Colonic mucosa (tissue), 4 donors: ENCODE results near the gene GTF2H2C. TPM values are rescaled to one million over a fixed set of nuclear protein-coding genes. Genes with fewer than 3 reads are reported as not detected.
A peak's percentile ranks its signal among the peaks of the same experiment; 100 is the strongest.

Source experiments
- DNase-seq: peaks from one replicate; pipeline ENCODE4 v3.0.0-alpha.2; 2020
- H3K27ac ChIP-seq: fragments of 200-600 bp; one replicate; pipeline ENCODE4 v1.8.0; 2021
- H3K27me3 ChIP-seq: fragments of 200-600 bp; one replicate; pipeline ENCODE4 v1.8.0; 2021
- H3K36me3 ChIP-seq: fragments of 200-600 bp; one replicate; pipeline ENCODE4 v1.8.0; 2021
- H3K4me1 ChIP-seq: fragments of 200-600 bp; one replicate; pipeline ENCODE4 v1.8.0; 2021; ENCODE audit warnings: mild to moderate bottlenecking
- H3K4me3 ChIP-seq: fragments of 200-600 bp; one replicate; pipeline ENCODE4 v1.8.0; 2021
- H3K9ac ChIP-seq, 2 donors: one replicate each; pipeline ENCODE4 v1.7.0; 2013; ENCODE audit warnings: control low read depth in 2 of 2, low read depth in 2 of 2, low read length in 2 of 2
- H3K9me3 ChIP-seq: fragments of 200-600 bp; one replicate; pipeline ENCODE4 v1.8.0; 2021
- intact Hi-C: fragments of 100-400 bp; cut with DNase I; formaldehyde crosslinking; loops from one replicate; pipeline ENCODE4 v1.14.1; 2022
- total RNA-seq, 2 donors: library from RNA; stranded (reverse); fragmentation: NEBNext Ultra II Directional in 1 of 2; extraction: Animal tissue kit (Norgen Biotek cat#: 25700) in 1 of 2; gene quantifications; one replicate each; pipeline ENCODE4 v1.2.1, GENCODE V29; 2021
- TF ChIP-seq, protein P1 (sequence below): fragments of 200-600 bp; IDR thresholded peaks from one replicate; pipeline ENCODE4 v1.8.0; 2022; ENCODE audit warnings: antibody characterized with exemption, mild to moderate bottlenecking
- donor health status: healthy.
- donor health status: DM: no; HTN: no; CAD: no.
- donor health status: DM: no; HTN: no; CAD: no.

The GTF2H2C gene
- total RNA-seq, 2 donors from 2014 or later = 16.0 to 20.2 TPM

DNA sequence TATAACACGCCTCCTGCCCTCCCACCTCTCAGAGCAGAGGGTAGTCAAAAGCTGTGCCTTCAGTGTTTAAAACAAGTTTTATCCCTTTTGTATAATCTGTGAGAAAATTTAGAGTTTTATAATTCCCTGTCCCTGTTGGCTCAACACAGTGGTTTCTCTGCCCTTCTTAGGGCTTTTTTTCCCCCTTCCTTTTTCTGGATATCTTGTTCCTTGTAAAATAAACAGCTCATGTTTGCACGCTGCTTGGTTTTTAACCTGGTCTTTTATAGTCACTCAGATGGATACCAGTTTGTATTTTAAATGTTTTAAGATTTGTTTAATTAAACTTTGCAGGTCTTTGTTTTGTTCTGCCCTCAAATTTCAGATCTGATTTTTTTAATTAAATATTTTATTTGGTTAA, 40.7 kb upstream of the GTF2H2C start:
- Histone ChIP-seq H3K4me3 (no peak overlapping the region), H3K4me1 (no peaks in the 10 kb centered on the region), H3K27me3 (no peaks in the 10 kb centered on the region), H3K9ac (no peak overlapping the region), H3K36me3 (no peaks in the 10 kb centered on the region), H3K27ac (peak overlapping the region; percentile 84), H3K9me3 (no peaks in the 10 kb centered on the region)
- no peak for DNase-seq
- intact Hi-C loops = no loop called here
- TF ChIP-seq, protein P1, sequence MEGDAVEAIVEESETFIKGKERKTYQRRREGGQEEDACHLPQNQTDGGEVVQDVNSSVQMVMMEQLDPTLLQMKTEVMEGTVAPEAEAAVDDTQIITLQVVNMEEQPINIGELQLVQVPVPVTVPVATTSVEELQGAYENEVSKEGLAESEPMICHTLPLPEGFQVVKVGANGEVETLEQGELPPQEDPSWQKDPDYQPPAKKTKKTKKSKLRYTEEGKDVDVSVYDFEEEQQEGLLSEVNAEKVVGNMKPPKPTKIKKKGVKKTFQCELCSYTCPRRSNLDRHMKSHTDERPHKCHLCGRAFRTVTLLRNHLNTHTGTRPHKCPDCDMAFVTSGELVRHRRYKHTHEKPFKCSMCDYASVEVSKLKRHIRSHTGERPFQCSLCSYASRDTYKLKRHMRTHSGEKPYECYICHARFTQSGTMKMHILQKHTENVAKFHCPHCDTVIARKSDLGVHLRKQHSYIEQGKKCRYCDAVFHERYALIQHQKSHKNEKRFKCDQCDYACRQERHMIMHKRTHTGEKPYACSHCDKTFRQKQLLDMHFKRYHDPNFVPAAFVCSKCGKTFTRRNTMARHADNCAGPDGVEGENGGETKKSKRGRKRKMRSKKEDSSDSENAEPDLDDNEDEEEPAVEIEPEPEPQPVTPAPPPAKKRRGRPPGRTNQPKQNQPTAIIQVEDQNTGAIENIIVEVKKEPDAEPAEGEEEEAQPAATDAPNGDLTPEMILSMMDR = no peak

DNA sequence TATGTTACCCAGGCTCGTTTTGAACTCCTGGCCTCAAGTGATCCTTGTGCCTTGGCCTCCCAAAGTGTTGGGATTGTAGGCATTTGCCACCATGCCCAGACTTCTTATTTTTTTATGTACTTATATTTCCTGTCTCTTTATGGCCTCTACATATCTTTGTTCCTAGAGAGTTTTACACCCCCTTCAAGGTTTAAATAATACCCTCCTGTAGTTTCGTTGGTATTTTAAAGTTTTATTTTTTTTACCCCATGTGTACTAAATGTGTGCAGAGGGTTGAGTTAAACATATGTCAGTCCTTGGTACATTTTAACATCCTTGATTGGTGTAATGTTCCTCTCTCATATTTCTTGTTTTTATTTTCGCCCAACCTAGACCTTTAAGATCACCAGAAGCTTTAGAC, 38.0 kb upstream of the GTF2H2C start:
- no peaks in the 10 kb centered on the region for H3K4me1 ChIP-seq
- no peak overlapping the region for H3K4me3 ChIP-seq
- no peaks in the 10 kb centered on the region for H3K27me3 ChIP-seq
- H3K9ac ChIP-seq = no peak overlapping the region
- H3K36me3 ChIP-seq = no peaks in the 10 kb centered on the region
- intact Hi-C loops = no loop called here
- TF ChIP-seq, protein P1 = no peak
- DNase-seq = no peak
- H3K9me3 ChIP-seq = no peaks in the 10 kb centered on the region
- H3K27ac ChIP-seq = no peak overlapping the region

- TF ChIP-seq, protein P1 = no peak
- no peaks in the 10 kb centered on the region for H3K9me3 ChIP-seq
- no peak overlapping the region for H3K9ac ChIP-seq
- H3K27me3 ChIP-seq = no peaks in the 10 kb centered on the region
- DNase-seq = no peak
- no peak overlapping the region for H3K4me3 ChIP-seq
- peaks cover 8% of the 10 kb centered on the region for H3K4me1 ChIP-seq
- intact Hi-C loops = no loop called here
- peak overlapping the region; percentile 52 for H3K27ac ChIP-seq
- no peaks in the 10 kb centered on the region for H3K36me3 ChIP-seq
Measured at GRCh38 chr5:69525490-69525889, 34.5 kb upstream of the GTF2H2C start.

DNA sequence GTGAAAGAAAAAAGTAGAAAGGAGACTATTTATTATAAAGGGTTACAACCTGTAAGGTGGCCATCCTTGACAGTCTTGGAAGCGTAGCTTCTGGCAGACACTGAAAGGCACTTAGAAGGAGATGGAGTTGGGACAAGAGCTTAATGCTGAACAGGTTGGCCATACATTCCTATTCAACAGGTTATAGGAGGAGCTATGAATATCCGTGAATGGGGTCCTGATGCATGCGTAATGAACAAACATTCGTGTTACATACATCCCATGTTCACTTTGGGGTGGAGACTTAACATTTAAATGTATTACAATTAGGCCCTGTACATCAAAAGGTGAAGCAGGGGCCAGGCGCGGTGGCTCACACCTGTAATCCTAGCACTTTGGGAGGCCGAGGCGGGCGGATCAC, 33.3 kb upstream of the GTF2H2C start:
- intact Hi-C loops = no loop called here
- TF ChIP-seq, protein P1 = no peak
- H3K4me1 ChIP-seq = peaks cover 16% of the 10 kb centered on the region
- H3K36me3 ChIP-seq = no peaks in the 10 kb centered on the region
- no peak overlapping the region for H3K4me3 ChIP-seq
- no peaks in the 10 kb centered on the region for H3K27me3 ChIP-seq
- no peaks in the 10 kb centered on the region for H3K9me3 ChIP-seq
- H3K9ac ChIP-seq = no peak overlapping the region
- H3K27ac ChIP-seq = no peak overlapping the region
- DNase-seq = no peak

- intact Hi-C loops = no loop called here
- no peak for DNase-seq
- no peak overlapping the region for H3K27ac ChIP-seq
Measured at GRCh38 chr5:69527128-69527770, 32.7 kb upstream of the GTF2H2C start.

More at GRCh38 chr5:69527128-69527770, 32.7 kb upstream of the GTF2H2C start:
- H3K9me3 ChIP-seq = no peaks in the 10 kb centered on the region
- no peaks in the 10 kb centered on the region for H3K27me3 ChIP-seq
- no peak overlapping the region for H3K4me3 ChIP-seq
- no peaks in the 10 kb centered on the region for H3K36me3 ChIP-seq
- TF ChIP-seq, protein P1 = no peak
- H3K4me1 ChIP-seq = peaks cover 16% of the 10 kb centered on the region
- H3K9ac ChIP-seq = no peak overlapping the region
